ENCODE measurements around the gene ATP13A1. TPM values are rescaled to one million over a fixed set of nuclear protein-coding genes. Genes with fewer than 3 reads are reported as not detected.
A peak's percentile ranks its signal among the peaks of the same experiment; 100 is the strongest.

The ATP13A1 gene
- polyA plus RNA-seq, 1 of the 3 experiments (the other 2 are of a cell fraction): 67.9 TPM

DNA sequence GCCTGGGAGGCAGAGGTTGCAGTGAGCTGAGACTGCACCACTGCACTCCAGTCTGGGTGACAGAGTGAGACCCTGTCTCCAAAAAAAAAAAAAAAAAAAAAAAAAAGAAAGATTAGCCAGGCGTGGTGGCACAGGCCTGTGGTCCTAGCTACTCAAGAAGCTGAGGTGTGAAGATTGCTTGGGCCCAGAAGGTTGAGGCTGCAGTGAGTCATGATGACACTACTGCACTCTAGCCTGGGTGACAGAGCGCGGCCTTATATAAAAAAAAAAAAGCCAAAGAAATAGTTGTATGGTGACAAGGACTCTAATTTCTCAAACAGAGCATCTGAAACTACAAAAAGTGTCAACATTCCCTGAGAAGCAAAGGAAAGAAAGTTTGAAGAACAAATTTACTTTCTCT is 48.4 kb downstream of the ATP13A1 start:
- Histone ChIP-seq H3K27ac (ENCODE audit: low read depth in 2 of 2, low read length in 1 of 2) (no peak overlapping the region), H3K27me3 (ENCODE audit: insufficient read depth) (no peaks in the 10 kb centered on the region), H3K36me3 (replicated peaks in 1 of 2; ENCODE audit: control insufficient read depth in 1 of 2, insufficient read depth in 2 of 2, low read length in 1 of 2) (no peaks in the 10 kb centered on the region), H3K4me3 (ENCODE audit: low read depth in 2 of 2, low read length in 1 of 2) (no peak overlapping the region), H3K9ac (no peak overlapping the region), H4K20me1 (ENCODE audit: insufficient read depth) (no peaks in the 10 kb centered on the region), H3K9me3 (no peaks in the 10 kb centered on the region), H3K4me2 (no peak overlapping the region), H3F3A (replicated peaks; ENCODE audit: insufficient read depth) (peaks cover 6% of the 10 kb centered on the region), H3K4me1 (ENCODE audit: control insufficient read depth in 1 of 2, insufficient read depth in 2 of 2, low read depth in 1 of 2, low read length in 1 of 2) (peaks cover 4% of the 10 kb centered on the region in 2 experiments; a peak in 2 of 4 replicates), H2AFZ (ENCODE audit: low read depth) (no peak overlapping the region), H3K79me2 (ENCODE audit: insufficient read depth) (peaks cover 31% of the 10 kb centered on the region; the same call in 1 of the 2 replicates), H3K9me2 (no peaks in the 10 kb centered on the region)
- no peak for TF ChIP-seq MXI1 (IDR thresholded peaks at IDR 0.05; ENCODE audit: low read depth, low read length)
- TF ChIP-seq PBX3 (IDR thresholded peaks at IDR 0.05): no peak
- no peak for TF ChIP-seq GATA2 (CRISPR knock-in tag; IDR thresholded peaks at IDR 0.05)
- TF ChIP-seq, protein P1, sequence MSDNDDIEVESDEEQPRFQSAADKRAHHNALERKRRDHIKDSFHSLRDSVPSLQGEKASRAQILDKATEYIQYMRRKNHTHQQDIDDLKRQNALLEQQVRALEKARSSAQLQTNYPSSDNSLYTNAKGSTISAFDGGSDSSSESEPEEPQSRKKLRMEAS (IDR thresholded peaks at IDR 0.05; ENCODE audit: low read depth): 0 out of 2 replicates have a peak, but pooled peaks have one; percentile 38
- TF ChIP-seq GABPA (IDR thresholded peaks at IDR 0.05; ENCODE audit: low read depth): no peak
- TF ChIP-seq YY1 (IDR thresholded peaks at IDR 0.05; ENCODE audit: low read depth): no peak
- TF ChIP-seq, protein P2, sequence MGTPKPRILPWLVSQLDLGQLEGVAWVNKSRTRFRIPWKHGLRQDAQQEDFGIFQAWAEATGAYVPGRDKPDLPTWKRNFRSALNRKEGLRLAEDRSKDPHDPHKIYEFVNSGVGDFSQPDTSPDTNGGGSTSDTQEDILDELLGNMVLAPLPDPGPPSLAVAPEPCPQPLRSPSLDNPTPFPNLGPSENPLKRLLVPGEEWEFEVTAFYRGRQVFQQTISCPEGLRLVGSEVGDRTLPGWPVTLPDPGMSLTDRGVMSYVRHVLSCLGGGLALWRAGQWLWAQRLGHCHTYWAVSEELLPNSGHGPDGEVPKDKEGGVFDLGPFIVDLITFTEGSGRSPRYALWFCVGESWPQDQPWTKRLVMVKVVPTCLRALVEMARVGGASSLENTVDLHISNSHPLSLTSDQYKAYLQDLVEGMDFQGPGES (IDR thresholded peaks at IDR 0.05; ENCODE audit: low read depth, low read length): no peak
- TF ChIP-seq FOXM1 (IDR thresholded peaks at IDR 0.05; ENCODE audit: low read depth): no peak
- no peak for TF ChIP-seq POLR2AphosphoS5 (IDR thresholded peaks at IDR 0.05; ENCODE audit: low read depth, low read length)
- 73% methylated on average over 3 of the region's 3 CpGs for WGBS (ENCODE audit: low lambda C conversion rate)
- ChIA-PET POLR2A (no interaction called here), CTCF (no interaction called here)
- DNase-seq: no peak

DNA sequence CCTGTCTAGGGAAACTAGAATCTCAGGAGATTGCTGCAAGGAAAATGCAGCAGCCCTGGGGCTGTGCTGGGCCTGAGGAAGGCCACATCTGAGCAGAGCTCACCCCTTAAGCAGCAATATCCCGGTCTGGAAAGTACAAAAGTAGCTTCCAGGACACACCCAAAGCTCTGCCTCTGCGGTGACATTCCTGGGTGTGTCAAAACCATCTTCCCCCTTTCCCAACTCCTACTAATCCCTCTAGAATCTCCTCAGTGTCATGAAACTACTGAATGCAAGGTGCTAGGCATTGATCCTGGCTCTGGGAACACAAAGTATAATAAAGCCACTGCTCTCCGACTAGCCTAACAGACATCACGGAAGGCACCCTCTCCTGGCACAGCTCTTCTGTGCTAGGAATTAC is 50.0 kb downstream of the ATP13A1 start:
- H3K27me3 ChIP-seq (ENCODE audit: insufficient read depth): no peaks in the 10 kb centered on the region
- no peak overlapping the region for H3K27ac ChIP-seq (ENCODE audit: low read depth in 2 of 2, low read length in 1 of 2)
- peaks cover 6% of the 10 kb centered on the region for H3F3A ChIP-seq (replicated peaks; ENCODE audit: insufficient read depth)
- POLR2A ChIA-PET: no interaction called here
- H3K36me3 ChIP-seq (replicated peaks in 1 of 2; ENCODE audit: control insufficient read depth in 1 of 2, insufficient read depth in 2 of 2, low read length in 1 of 2): no peaks in the 10 kb centered on the region
- no peak for DNase-seq
- no peaks in the 10 kb centered on the region for H3K9me3 ChIP-seq
- TF ChIP-seq TCF12 (IDR thresholded peaks at IDR 0.05) (no peak), POLR2AphosphoS5 (IDR thresholded peaks at IDR 0.05; ENCODE audit: low read depth, low read length) (no peak), EZH2phosphoT487 (IDR thresholded peaks at IDR 0.05; ENCODE audit: borderline replicate concordance, low read depth) (no peak), ELF1 (IDR thresholded peaks at IDR 0.05) (no peak), USF2 (IDR thresholded peaks at IDR 0.05; ENCODE audit: borderline replicate concordance, low read depth, low read length) (no peak), PBX3 (IDR thresholded peaks at IDR 0.05) (no peak), JUND (IDR thresholded peaks at IDR 0.05) (no peak), SMC3 (IDR thresholded peaks at IDR 0.05; ENCODE audit: low read depth, low read length) (no peak), CTCF (IDR thresholded peaks at IDR 0.05) (no peak), TEAD4 (IDR thresholded peaks at IDR 0.05; ENCODE audit: borderline replicate concordance, insufficient read depth) (no peak)
- CTCF ChIA-PET: interaction anchor here (1.9 to 2.6 kb wide), 2 partner anchors 30 to 59 kb away, joined by 10 read pairs; partner anchors contain the start of gene GMIP
- H4K20me1 ChIP-seq (ENCODE audit: insufficient read depth): no peaks in the 10 kb centered on the region
- no peak overlapping the region for H3K4me2 ChIP-seq
- no peak overlapping the region for H3K4me3 ChIP-seq (ENCODE audit: low read depth in 2 of 2, low read length in 1 of 2)
- no peak overlapping the region for H2AFZ ChIP-seq (ENCODE audit: low read depth)
- H3K79me2 ChIP-seq (ENCODE audit: insufficient read depth): peaks cover 31% of the 10 kb centered on the region; the same call in 1 of the 2 replicates
- peaks cover 0 to 4% of the 10 kb centered on the region in 2 experiments; a peak in 1 of 4 replicates for H3K4me1 ChIP-seq (ENCODE audit: control insufficient read depth in 1 of 2, insufficient read depth in 2 of 2, low read depth in 1 of 2, low read length in 1 of 2)
- 76% methylated on average over 4 of the region's 4 CpGs for WGBS (ENCODE audit: low lambda C conversion rate)
- no peaks in the 10 kb centered on the region for H3K9me2 ChIP-seq
- no peak overlapping the region for H3K9ac ChIP-seq
